Hindlimb muscle (tissue), 1 donor: ENCODE measurements around the gene UBXN10. TPM values are rescaled to one million over a fixed set of nuclear protein-coding genes. Genes with fewer than 3 reads are reported as not detected.
A peak's percentile ranks its signal among the peaks of the same experiment; 100 is the strongest.

Source experiments
- DNase-seq: peaks from one replicate; pipeline ENCODE4 v3.0.0-alpha.2; 2013
- polyA plus RNA-seq: library from polyadenylated mRNA; unstranded; fragments of 120-200 nt; gene quantifications from one replicate; pipeline ENCODE4 v1.2.1, GENCODE V29; 2013; ENCODE audit not compliant: insufficient read length

UBXN10 gene
- polyA plus RNA-seq, 1 donor: 0.08 TPM

GRCh38 chr1:20152599-20152930, 33.3 kb upstream of the UBXN10 start:
- DNase-seq: no peak

DNA sequence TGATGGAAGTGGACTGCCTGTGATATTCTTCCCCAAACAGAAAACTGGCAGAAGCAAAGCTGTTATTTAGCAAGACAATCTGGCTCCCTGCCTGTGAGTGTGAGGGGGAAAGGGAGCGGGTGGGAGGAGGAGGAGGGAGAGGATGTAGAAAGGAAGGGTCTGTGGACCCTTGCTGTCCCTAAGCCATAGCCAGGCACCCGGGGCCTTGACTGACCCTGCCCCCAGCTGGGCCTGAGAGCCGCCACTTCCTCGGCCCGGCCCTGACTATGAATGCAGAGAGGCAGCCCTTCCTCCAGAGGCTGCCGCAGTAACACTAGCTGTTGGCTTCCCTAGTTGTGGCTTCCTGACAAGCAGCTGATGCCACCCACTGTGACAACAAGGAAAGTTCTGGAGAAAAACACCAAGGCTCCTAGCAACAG, 32.9 kb upstream of the UBXN10 start:
- DNase-seq: no peak

- DNase-seq: no peak
Measured at GRCh38 chr1:20154301-20154831, 31.5 kb upstream of the UBXN10 start.

DNA sequence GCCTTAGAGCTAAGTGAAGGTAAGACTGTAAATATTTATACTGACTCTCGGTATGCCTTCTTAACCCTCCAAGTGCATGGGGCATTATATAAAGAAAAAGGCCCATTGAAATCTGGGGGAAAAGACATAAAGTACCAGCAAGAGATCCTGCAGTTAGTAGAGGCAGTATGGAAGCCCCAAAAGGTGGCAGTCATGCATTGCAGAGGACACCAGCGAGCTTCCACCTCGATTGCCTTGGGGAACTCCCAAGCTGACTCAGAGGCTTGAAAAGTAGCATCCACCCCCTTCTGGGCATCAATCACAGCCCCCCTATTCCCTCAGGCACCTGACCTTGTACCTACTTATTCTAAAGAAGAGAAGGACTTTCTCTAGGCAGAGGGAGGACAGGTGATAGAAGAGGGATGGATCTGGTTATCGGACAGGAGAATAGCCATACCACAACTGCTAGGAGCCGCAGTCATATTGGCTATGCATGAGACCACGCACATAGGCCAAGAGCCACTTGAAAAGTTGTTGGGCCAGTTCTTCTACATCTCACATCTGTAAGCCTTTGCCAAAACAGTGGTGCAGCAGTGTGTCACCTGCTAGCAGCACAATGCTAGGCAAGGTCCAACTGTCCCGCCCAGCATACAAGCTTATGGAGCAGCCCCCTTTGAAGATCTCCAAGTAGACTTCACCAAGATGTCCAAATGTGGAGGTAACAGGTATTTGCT, 27.4 kb upstream of the UBXN10 start:
- DNase-seq: no peak

DNA sequence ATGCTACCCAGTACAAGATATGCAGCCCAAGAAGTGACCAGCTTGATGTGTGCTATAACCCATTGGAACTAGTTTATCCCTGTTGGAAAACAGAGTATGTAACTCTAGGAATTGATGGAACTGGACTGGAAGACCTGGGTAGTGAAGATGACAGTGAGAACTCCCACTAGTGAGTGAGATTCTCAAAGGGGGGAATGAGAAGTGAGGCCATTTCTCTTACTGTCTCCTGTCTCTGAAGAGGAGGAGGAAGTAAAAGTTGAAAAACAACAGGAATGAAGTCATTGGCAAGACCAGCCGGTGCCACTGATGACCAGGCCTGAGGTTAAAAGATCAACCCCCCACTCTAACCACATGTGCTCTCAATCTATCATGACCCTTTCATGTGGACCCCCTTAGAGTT, 25.9 kb upstream of the UBXN10 start:
- DNase-seq: no peak

DNA sequence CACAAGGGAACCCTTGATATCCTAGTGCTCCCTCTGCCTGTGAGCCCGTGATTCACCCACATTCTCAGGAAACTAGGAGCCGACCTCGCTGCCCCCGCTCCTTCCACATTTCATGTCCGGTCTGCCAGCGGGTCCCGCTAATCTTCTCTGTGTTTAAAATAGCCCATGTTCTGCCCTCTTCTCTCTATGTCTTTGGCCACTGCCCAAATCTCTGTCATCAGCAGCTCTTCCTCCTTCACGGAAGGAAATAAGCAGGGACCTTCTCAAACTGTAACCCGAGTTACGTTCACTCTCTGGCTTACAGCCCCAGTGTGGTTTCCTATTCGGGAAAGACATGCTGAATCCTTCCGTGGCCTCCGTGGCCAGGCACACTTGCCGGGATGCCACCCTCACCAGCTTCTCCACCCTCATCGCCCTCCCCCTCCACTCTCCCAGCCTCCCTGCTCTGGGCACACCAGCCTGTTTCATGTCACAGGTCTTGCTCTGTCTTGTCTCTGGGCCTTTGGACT, 21.1 kb upstream of the UBXN10 start:
- peak; percentile 34 for DNase-seq

DNA sequence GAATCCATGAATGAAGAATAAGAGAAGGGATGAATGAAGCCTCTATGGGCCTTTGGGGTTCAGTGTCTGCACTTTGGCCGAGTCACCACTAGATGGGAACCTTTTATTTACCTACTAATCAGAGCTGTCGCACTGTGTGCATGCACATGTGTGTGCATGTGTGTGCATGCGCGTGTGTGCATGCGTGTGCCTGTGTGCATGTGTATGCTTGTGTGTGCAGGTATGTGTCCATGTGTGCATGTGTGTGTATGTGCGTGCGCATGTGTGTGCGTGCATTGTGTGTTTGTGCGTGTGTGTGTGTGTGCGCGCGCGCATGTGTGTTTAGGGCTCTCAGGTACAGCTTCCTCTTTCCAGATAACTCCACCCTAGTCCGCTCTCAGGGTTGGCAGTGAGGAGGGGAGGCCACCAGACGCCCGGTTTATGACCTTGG, 20.4 kb upstream of the UBXN10 start:
- DNase-seq: no peak

DNA sequence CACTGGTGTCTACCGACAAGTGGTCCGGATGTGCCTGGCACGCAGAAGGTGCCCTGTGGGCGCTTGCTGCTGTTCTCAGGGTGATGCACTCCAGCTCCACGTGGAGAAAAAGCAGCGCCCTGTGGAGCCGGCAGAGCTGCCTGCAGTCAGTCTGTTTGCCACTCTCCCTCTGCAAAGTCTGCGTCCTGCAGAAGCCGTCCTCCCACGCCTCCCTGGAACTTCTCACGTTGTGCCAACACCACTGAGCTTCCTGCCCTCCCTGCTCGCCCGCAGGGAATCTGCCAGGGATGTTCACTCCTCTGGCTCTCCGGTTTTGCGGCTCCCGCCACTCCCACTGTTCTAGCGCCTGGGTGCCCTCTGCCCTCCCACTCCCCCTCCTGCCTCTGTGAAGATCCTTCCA, 19.8 kb upstream of the UBXN10 start:
- DNase-seq: no peak

DNA sequence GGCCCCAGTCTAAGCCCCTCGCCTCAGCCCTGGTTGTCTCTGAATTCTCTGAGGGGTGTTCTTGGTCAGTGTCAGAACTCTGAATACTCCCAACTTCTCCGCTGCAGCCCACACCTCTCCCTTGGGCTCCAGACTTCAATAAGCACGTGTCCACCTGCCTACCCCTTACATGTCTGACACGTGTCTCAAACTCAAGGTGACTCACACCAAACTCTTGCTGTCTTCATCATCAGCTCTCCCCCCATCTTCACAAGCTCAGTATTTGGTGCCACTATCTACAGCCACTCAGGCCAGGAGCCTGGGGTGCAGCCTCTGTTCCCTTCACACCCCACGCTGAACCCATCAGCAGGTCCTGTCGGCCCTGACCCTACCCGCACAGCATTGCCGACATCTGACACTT, 18.8 kb upstream of the UBXN10 start:
- no peak for DNase-seq

- DNase-seq: no peak
Measured at GRCh38 chr1:20168564-20169491, 17.1 kb upstream of the UBXN10 start.

GRCh38 chr1:20169932-20170331, 16.0 kb upstream of the UBXN10 start:
- no peak for DNase-seq

- no peak for DNase-seq
Measured at GRCh38 chr1:20172033-20172590, 13.8 kb upstream of the UBXN10 start.

DNA sequence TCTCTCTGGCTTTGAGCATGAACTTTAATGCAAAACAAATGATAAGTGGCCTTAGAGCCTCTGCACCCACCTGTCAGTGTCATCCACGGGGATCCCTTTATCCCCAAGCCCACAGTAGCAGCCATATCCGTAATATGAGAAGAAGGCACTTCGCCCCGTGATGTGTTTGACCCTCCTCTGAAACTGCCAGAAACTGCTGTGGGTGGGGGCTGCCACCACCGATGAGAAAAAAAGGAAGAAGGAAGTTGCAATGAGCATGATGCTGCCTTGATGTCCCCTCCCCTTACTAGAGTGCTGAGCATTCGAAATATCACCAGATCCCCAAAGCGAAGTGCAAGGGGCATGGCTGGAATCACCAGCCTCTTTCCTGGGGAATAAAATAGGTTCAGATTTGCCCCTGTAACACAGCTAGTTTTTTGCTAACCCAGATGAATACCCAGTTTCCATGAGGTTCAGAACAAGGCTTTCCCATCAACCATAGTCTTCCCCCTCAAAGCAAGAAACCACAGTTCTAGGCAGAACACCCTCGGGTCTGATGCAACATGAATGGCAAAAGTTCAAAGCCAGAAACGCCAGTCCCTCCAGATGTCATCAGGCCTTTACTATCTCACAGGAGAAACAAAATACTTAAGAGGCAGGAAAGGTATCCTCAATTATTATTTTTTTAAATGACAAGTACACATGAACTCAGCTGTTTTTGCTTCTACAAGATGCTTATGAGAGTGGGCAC, 10.8 kb upstream of the UBXN10 start:
- DNase-seq: no peak

- DNase-seq: no peak
Measured at GRCh38 chr1:20178634-20179370, 7.1 kb upstream of the UBXN10 start.

DNA sequence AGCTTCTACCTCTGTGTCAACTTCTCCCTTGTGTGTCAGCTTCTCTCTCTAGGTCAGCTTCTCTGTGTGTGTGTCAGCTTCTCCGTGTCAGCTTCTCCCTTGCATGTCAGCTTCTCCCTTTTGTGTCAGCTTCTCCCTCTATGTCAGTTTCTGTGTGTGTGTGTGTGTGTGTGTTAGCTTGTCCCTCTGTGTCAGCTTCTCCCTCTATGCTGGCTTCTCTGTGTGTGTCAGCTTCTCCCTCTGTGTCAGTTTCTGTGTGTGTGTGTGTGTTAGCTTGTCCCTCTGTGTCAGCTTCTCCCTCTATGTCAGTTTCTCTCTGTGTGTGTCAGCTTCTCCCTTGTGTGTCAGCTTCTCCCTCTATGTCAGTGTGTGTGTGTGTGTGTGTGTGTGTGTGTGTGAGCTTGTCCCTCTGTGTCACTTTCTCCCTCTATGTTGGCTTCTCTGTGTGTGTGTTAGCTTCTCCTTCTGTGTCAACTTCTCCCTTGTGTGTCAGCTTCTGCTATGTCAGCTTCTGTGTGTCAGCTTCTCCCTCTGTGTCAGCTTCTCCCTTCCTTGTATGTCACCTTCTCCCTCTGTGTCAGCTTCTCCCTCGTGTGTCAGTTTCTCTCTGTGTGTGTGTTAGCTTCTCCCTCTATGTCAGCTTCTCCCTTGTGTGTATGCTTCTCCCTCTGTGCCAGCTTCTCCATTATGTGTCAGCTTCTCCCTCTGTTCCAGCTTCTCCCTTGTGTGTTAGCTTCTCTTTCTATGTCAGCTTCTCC, 6.3 kb upstream of the UBXN10 start:
- DNase-seq: no peak

DNA sequence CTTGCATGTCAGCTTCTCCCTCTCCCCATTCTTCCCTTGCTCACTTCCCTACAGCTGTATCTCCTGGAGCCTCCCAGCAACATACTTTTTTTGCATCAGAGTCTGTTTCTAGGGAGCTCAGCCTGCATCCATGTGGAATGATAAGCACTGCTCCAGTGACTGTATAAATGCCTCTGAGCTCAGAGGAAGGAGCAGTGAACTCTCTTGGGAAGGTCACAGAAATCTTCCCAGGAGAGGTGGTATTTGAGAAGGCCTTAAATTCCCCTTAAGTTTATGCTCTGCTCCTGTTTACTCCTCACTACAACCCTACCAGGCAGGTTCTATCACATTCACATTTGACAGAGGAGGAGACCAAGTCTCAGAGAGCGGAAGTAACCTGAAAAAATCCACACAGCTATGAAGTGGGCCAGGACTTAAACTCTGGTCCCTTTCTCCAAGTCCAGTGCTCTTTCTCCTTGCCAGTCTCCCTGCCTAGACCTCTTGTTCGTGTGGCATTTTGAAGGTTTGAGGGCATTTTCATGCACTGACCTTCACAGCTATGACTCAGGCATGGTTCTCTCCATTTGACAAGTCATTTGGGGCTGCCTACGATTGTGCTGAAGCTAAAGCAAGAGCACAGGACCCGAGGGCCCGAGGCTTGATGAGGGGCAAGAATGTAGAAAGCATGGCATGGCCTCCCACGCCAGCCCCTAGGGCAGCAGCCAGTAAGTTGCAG, 5.6 kb upstream of the UBXN10 start:
- DNase-seq: no peak

GRCh38 chr1:20180844-20181207, 5.1 kb upstream of the UBXN10 start:
- DNase-seq: no peak

GRCh38 chr1:20182415-20182814, 3.5 kb upstream of the UBXN10 start:
- DNase-seq: no peak

DNA sequence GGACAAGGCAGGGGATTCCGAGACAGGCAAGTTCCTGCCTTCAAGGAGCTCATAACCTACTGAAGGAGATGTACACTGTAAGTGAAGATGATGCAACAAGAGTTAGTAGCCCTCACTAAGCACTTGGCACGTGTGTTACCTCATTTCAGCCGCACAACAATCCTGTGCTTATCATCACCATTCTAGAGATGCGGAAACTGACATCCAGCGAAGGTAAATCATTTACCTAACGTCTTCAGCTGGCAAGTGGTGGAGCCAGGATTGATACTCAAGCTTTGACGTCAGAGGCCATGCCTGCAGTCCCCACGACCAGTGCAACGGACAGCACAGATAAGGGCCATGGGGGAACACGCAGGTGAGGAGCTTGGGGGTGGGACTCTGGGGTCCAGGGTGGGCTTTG, 2.9 kb upstream of the UBXN10 start:
- no peak for DNase-seq

- DNase-seq: no peak
Measured at GRCh38 chr1:20183616-20184271, 2.2 kb upstream of the UBXN10 start.
